ENCODE data around the gene KIF26B.

GRCh38 chr1:245663373-245663772 is 508.6 kb downstream of the KIF26B start:
- TF ChIP-seq CTCF (IDR thresholded peaks at IDR 0.05) (no peak), POLR2A (IDR thresholded peaks at IDR 0.05) (no peak)
